ENCODE data around the gene SLC25A6.
"Not testable (repeated sequence)": the region's sequence is repeated elsewhere in the genome, so short reads cannot be mapped to it uniquely, and the experiment has no call there.

SLC25A6 gene

GRCh38 chrX:1359477-1359873, 32.4 kb downstream of the SLC25A6 start:
- DNase-seq (ENCODE audit: low read depth) = no peak
- TF ChIP-seq CTCF (IDR thresholded peaks at IDR 0.05; ENCODE audit: low read depth, low read length, missing control alignments) = no peak
- H3K4me3 ChIP-seq (ENCODE audit: low read depth, low read length) = no peak overlapping the region

- TF ChIP-seq CTCF (IDR thresholded peaks at IDR 0.05; ENCODE audit: low read depth, low read length, missing control alignments) = no peak
- no peak overlapping the region for H3K4me3 ChIP-seq (ENCODE audit: low read depth, low read length)
- DNase-seq (ENCODE audit: low read depth) = no peak
Measured at GRCh38 chrX:1358793-1359476, 33.0 kb downstream of the SLC25A6 start.

GRCh38 chrX:1357993-1358392, 33.9 kb downstream of the SLC25A6 start:
- no peak overlapping the region for H3K4me3 ChIP-seq (ENCODE audit: low read depth, low read length)
- TF ChIP-seq CTCF (IDR thresholded peaks at IDR 0.05; ENCODE audit: low read depth, low read length, missing control alignments) = no peak
- DNase-seq (ENCODE audit: low read depth) = no peak

- no peak for TF ChIP-seq CTCF (IDR thresholded peaks at IDR 0.05; ENCODE audit: low read depth, low read length, missing control alignments)
- H3K4me3 ChIP-seq (ENCODE audit: low read depth, low read length) = no peak overlapping the region
- DNase-seq (ENCODE audit: low read depth) = no peak
Measured at GRCh38 chrX:1355131-1356046, 36.5 kb downstream of the SLC25A6 start.

GRCh38 chrX:1354036-1355019, 37.6 kb downstream of the SLC25A6 start:
- no peak for DNase-seq (ENCODE audit: low read depth)
- no peak overlapping the region for H3K4me3 ChIP-seq (ENCODE audit: low read depth, low read length)
- TF ChIP-seq CTCF (IDR thresholded peaks at IDR 0.05; ENCODE audit: low read depth, low read length, missing control alignments) = no peak

GRCh38 chrX:1351981-1352714, 39.8 kb downstream of the SLC25A6 start:
- no peak overlapping the region for H3K4me3 ChIP-seq (ENCODE audit: low read depth, low read length)
- TF ChIP-seq CTCF (IDR thresholded peaks at IDR 0.05; ENCODE audit: low read depth, low read length, missing control alignments) = no peak
- no peak for DNase-seq (ENCODE audit: low read depth)

GRCh38 chrX:1349606-1350005, 42.3 kb downstream of the SLC25A6 start:
- H3K4me3 ChIP-seq (ENCODE audit: low read depth, low read length); DNase-seq (ENCODE audit: low read depth): not testable (repeated sequence)

Measured in GM12864 (cell line).